Measurements from ENCODE around the gene ALG12. TPM values are rescaled to one million over a fixed set of nuclear protein-coding genes. Genes with fewer than 3 reads are reported as not detected.

ALG12 gene
- total and polyA plus RNA-seq, 2 of the 8 experiments (the other 6 are each of a cell fraction or from before 2014, with no cell fraction given): 13.4 to 22.5 TPM

DNA sequence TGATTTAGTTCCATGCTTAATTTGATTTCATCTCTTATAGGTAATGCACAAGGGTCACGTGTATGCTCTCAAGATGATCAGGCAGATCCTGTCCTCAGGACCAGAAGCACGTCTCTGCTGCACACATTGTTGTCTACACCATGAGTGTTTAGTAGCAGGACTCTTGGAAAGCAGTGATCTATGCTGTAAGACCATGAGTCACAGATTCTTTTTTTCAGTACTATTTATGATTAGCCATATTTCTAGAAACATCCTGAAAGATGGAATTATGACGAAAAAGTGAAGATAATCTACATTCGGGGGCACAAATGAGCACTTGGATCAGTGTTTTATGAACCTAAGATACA, 35.0 kb downstream of the ALG12 start:
- Histone ChIP-seq H3K56ac (replicated peaks; ENCODE audit: insufficient read length, low read depth, low read length) (no peak overlapping the region), H3K23me2 (ENCODE audit: low read depth, low read length) (no peaks in the 10 kb centered on the region), H4K20me1 (replicated peaks in 1 of 2; ENCODE audit: control insufficient read depth in 1 of 2, insufficient read depth in 2 of 2, low read length in 2 of 2) (peaks cover 0 to 10% of the 10 kb centered on the region in 2 experiments), H3K9me3 (ENCODE audit: insufficient read depth in 2 of 2, low read depth in 1 of 2, low read length in 1 of 2) (no peaks in the 10 kb centered on the region; a peak in 1 of 4 replicates), H2BK120ac (replicated peaks; ENCODE audit: low read depth, low read length) (no peak overlapping the region), H3K18ac (ENCODE audit: extremely low read depth, low read length) (no peak overlapping the region), H2BK5ac (ENCODE audit: low read depth, low read length) (no peak overlapping the region), H2BK15ac (ENCODE audit: low read length) (no peak overlapping the region), H3K79me2 (ENCODE audit: control insufficient read depth in 1 of 2, insufficient read depth in 2 of 2, low read length in 2 of 2) (peaks cover 0 to 44% of the 10 kb centered on the region in 2 experiments; a peak in 3 of 4 replicates), H3K27me3 (replicated peaks in 1 of 4; ENCODE audit: control insufficient read depth in 3 of 4, extremely low read depth in 1 of 4, insufficient read depth in 3 of 4, low read length in 3 of 4) (no peaks in the 10 kb centered on the region), H3K4ac (replicated peaks; ENCODE audit: insufficient read length, low read depth, low read length) (no peak overlapping the region), H3K14ac (ENCODE audit: insufficient read length) (no peak overlapping the region), H4K8ac (ENCODE audit: extremely low read depth, insufficient read depth, low read length) (no peak overlapping the region), H2AK5ac (ENCODE audit: low read depth, low read length) (no peak overlapping the region), H4K5ac (ENCODE audit: insufficient read length, low read depth, low read length) (no peak overlapping the region), H3K9ac (replicated peaks in 1 of 4; ENCODE audit: extremely low read depth in 1 of 4, low read depth in 3 of 4, low read length in 3 of 4) (no peak overlapping the region), H3K27ac (ENCODE audit: low read depth, low read length) (no peak overlapping the region), H3K4me3 (ENCODE audit: extremely low read depth in 1 of 4, insufficient read depth in 2 of 4, low read depth in 3 of 4, low read length in 4 of 4) (no peak overlapping the region), H3K4me2 (ENCODE audit: insufficient read depth in 1 of 2, low read depth in 2 of 2, low read length in 2 of 2) (no peak overlapping the region), H4K91ac (replicated peaks; ENCODE audit: insufficient read length, low read length) (no peak overlapping the region), H3K23ac (ENCODE audit: insufficient read length) (no peak overlapping the region), H2BK20ac (ENCODE audit: low read length) (no peak overlapping the region), H2AFZ (ENCODE audit: low read length) (no peak overlapping the region), H2BK12ac (ENCODE audit: low read depth, low read length) (no peak overlapping the region), H3K4me1 (replicated peaks in 1 of 4; ENCODE audit: control insufficient read depth in 3 of 4, insufficient read depth in 4 of 4, low read length in 3 of 4) (no peaks in the 10 kb centered on the region), H3K79me1 (ENCODE audit: low read depth, low read length) (peaks cover 11% of the 10 kb centered on the region), H3K36me3 (ENCODE audit: control insufficient read depth in 2 of 4, insufficient read depth in 4 of 4, low read length in 3 of 4) (peaks cover 3 to 28% (median 16%) of the 10 kb centered on the region in 4 experiments; a peak in 7 of 8 replicates)
- ChIA-PET POLR2A (ENCODE audit: partially characterized antibody) (no interaction called here), CTCF (ENCODE audit: partially characterized antibody) (interaction anchor here (1.3 kb wide), 1 partner anchor 12 kb away, joined by 9 read pairs; no protein-coding TSS in a partner anchor)
- no peak for TF ChIP-seq POLR2AphosphoS5 (IDR thresholded peaks at IDR 0.05; ENCODE audit: low read depth, low read length)
- no peak for TF ChIP-seq KDM1A (IDR thresholded peaks at IDR 0.05; ENCODE audit: borderline replicate concordance, low read length)
- TF ChIP-seq KDM4A (IDR thresholded peaks at IDR 0.05; ENCODE audit: low read depth, low read length, severe bottlenecking): no peak
- no peak for TF ChIP-seq BRCA1 (IDR thresholded peaks at IDR 0.05; ENCODE audit: low read depth, low read length)
- no peak for TF ChIP-seq NRF1 (IDR thresholded peaks at IDR 0.05; ENCODE audit: low read depth, low read length)
- TF ChIP-seq SIRT6 (IDR thresholded peaks at IDR 0.05; ENCODE audit: low read length): no peak
- TF ChIP-seq KDM5A (IDR thresholded peaks at IDR 0.05; ENCODE audit: low read length): no peak
- no peak for TF ChIP-seq GTF2F1 (IDR thresholded peaks at IDR 0.05; ENCODE audit: borderline replicate concordance, low read depth, low read length)
- TF ChIP-seq TCF12 (IDR thresholded peaks at IDR 0.05; ENCODE audit: low read depth, low read length): no peak
- WGBS, 2 experiments (ENCODE audit: extremely low coverage in 1 of 2, insufficient coverage in 1 of 2, insufficient read length in 1 of 2, insufficient replicate concordance in 2 of 2, low coverage in 1 of 2, low lambda C conversion rate in 2 of 2, missing lambda C conversion rate in 1 of 2): 89% methylated on average over 4 of the region's 4 CpGs; no CpG with 5 or more reads in 1 of the 2 experiments
- no peak for DNase-seq (ENCODE audit: low read depth in 1 of 2, low spot score in 2 of 2)
- FAIRE-seq: no peak

All from H1 (cell line).